GM19025 (cell line): ENCODE results near the gene GATA1.

Experiments used
- ATAC-seq: cut with Tn5 transposase; IDR thresholded peaks from one replicate; pipeline ENCODE4 v1.9.1; 2021; ENCODE audit warnings: mild to moderate bottlenecking, low read depth, moderate library complexity; ENCODE audit not compliant: unreplicated experiment

GATA1 gene

GRCh38 chrX:48786341-48786800, at the start of gene GATA1:
TSS of gene GATA1 (plus strand) at chrX:48786590. CDS start at chrX:48791110, 4,520 bp downstream.
- no peak for ATAC-seq

- ATAC-seq: no peak
Observed at GRCh38 chrX:48736878-48737212, 49.5 kb upstream of the GATA1 start.

- ATAC-seq: peak; percentile 97
Observed at GRCh38 chrX:48737213-48737938, 49.0 kb upstream of the GATA1 start.

GRCh38 chrX:48737940-48738339, 48.5 kb upstream of the GATA1 start:
- ATAC-seq: no peak

GRCh38 chrX:48741834-48742233, 44.6 kb upstream of the GATA1 start:
- no peak for ATAC-seq

GRCh38 chrX:48745222-48745621, 41.2 kb upstream of the GATA1 start:
- ATAC-seq: no peak

- no peak for ATAC-seq
Observed at GRCh38 chrX:48747415-48748016, 38.9 kb upstream of the GATA1 start.

GRCh38 chrX:48749182-48749581, 37.2 kb upstream of the GATA1 start:
- no peak for ATAC-seq

- ATAC-seq: no peak
Observed at GRCh38 chrX:48751343-48751742, 35.0 kb upstream of the GATA1 start.

GRCh38 chrX:48752498-48752897, 33.9 kb upstream of the GATA1 start:
- ATAC-seq: no peak

- no peak for ATAC-seq
Observed at GRCh38 chrX:48753708-48754228, 32.6 kb upstream of the GATA1 start.

- no peak for ATAC-seq
Observed at GRCh38 chrX:48754238-48754637, 32.2 kb upstream of the GATA1 start.

GRCh38 chrX:48761674-48762471, 24.5 kb upstream of the GATA1 start, which contains the start of gene GLOD5:
TSS of gene GLOD5 (plus strand) at chrX:48761747. CDS start at chrX:48761791, 44 bp downstream.
- no peak for ATAC-seq

- no peak for ATAC-seq
Observed at GRCh38 chrX:48769230-48769629, 17.2 kb upstream of the GATA1 start.

- ATAC-seq: no peak
Observed at GRCh38 chrX:48770296-48770695, 16.1 kb upstream of the GATA1 start.

GRCh38 chrX:48772602-48773001, 13.8 kb upstream of the GATA1 start:
- ATAC-seq: no peak

GRCh38 chrX:48776818-48777439, 9.5 kb upstream of the GATA1 start:
- no peak for ATAC-seq

- ATAC-seq: no peak
Observed at GRCh38 chrX:48779399-48779798, 7.0 kb upstream of the GATA1 start.

- no peak for ATAC-seq
Observed at GRCh38 chrX:48781705-48782104, 4.7 kb upstream of the GATA1 start.

- no peak for ATAC-seq
Observed at GRCh38 chrX:48782216-48782615, 4.2 kb upstream of the GATA1 start.

- no peak for ATAC-seq
Observed at GRCh38 chrX:48782795-48783194, 3.6 kb upstream of the GATA1 start.
